Measurements from ENCODE around the gene XKRX.

Gene XKRX

GRCh38 chrX:100928660-100929613 is at the start of gene XKRX:
TSS of gene XKRX (minus strand) at chrX:100928917. CDS start at chrX:100928304, 613 bp downstream.
- DNase-seq (ENCODE audit: low spot score), result peak; percentile 30

- DNase-seq (ENCODE audit: low spot score), result no peak
Measured at GRCh38 chrX:100976211-100976610, 47.5 kb upstream of the XKRX start.

GRCh38 chrX:100975212-100975611 is 46.5 kb upstream of the XKRX start:
- no peak for DNase-seq (ENCODE audit: low spot score)

GRCh38 chrX:100973411-100973810 is 44.7 kb upstream of the XKRX start:
- no peak for DNase-seq (ENCODE audit: low spot score)

GRCh38 chrX:100969936-100970335 is 41.2 kb upstream of the XKRX start:
- DNase-seq (ENCODE audit: low spot score), result no peak

GRCh38 chrX:100969408-100969807 is 40.7 kb upstream of the XKRX start, which contains the start of gene ARL13A:
TSS of gene ARL13A (plus strand) at chrX:100969708. CDS start at chrX:100973690, 3,982 bp downstream.
- no peak for DNase-seq (ENCODE audit: low spot score)

- no peak for DNase-seq (ENCODE audit: low spot score)
Measured at GRCh38 chrX:100964362-100964761, 35.6 kb upstream of the XKRX start.

GRCh38 chrX:100962811-100963210 is 34.1 kb upstream of the XKRX start:
- no peak for DNase-seq (ENCODE audit: low spot score)

- no peak for DNase-seq (ENCODE audit: low spot score)
Measured at GRCh38 chrX:100948557-100948956, 19.8 kb upstream of the XKRX start.

GRCh38 chrX:100946299-100946927 is 17.7 kb upstream of the XKRX start:
- DNase-seq (ENCODE audit: low spot score), result no peak

- no peak for DNase-seq (ENCODE audit: low spot score)
Measured at GRCh38 chrX:100944601-100945000, 15.9 kb upstream of the XKRX start.

GRCh38 chrX:100939333-100939732 is 10.6 kb upstream of the XKRX start:
- DNase-seq (ENCODE audit: low spot score), result no peak

GRCh38 chrX:100935767-100936166 is 7.0 kb upstream of the XKRX start:
- no peak for DNase-seq (ENCODE audit: low spot score)

- no peak for DNase-seq (ENCODE audit: low spot score)
Measured at GRCh38 chrX:100931925-100932285, 3.2 kb upstream of the XKRX start.

GRCh38 chrX:100931218-100931924 is 2.7 kb upstream of the XKRX start:
- no peak for DNase-seq (ENCODE audit: low spot score)

GRCh38 chrX:100926453-100926852 is 2.3 kb downstream of the XKRX start:
- DNase-seq (ENCODE audit: low spot score), result no peak

GRCh38 chrX:100924375-100924774 is 4.3 kb downstream of the XKRX start:
- no peak for DNase-seq (ENCODE audit: low spot score)

- no peak for DNase-seq (ENCODE audit: low spot score)
Measured at GRCh38 chrX:100915562-100915961, 13.2 kb downstream of the XKRX start.

GRCh38 chrX:100913111-100913510 is 15.6 kb downstream of the XKRX start:
- DNase-seq (ENCODE audit: low spot score), result no peak

GRCh38 chrX:100911731-100912130 is 17.0 kb downstream of the XKRX start:
- no peak for DNase-seq (ENCODE audit: low spot score)

GRCh38 chrX:100905620-100906019 is 23.1 kb downstream of the XKRX start:
- no peak for DNase-seq (ENCODE audit: low spot score)

GRCh38 chrX:100904433-100904832 is 24.3 kb downstream of the XKRX start:
- DNase-seq (ENCODE audit: low spot score), result no peak

Data from CD4-positive, alpha-beta T cell treated with Interleukin-15 for 4 hours (primary cell).